Neural progenitor cell (in vitro differentiated cells): ENCODE measurements around the gene SERPINE2. TPM values are rescaled to one million over a fixed set of nuclear protein-coding genes. Genes with fewer than 3 reads are reported as not detected.

Experiments used
- DNase-seq: peaks from one replicate; pipeline ENCODE4 v3.0.0-alpha.2; 2016; ENCODE audit warnings: low spot score
- H2AFZ ChIP-seq: fragments of 200-600 bp; sonication (generic); replicated peaks from 2 replicates; pipeline ENCODE4 v1.6.1; 2016; ENCODE audit warnings: antibody characterized with exemption
- H3F3A ChIP-seq: fragments of 200-600 bp; sonication (generic); 2 replicates; pipeline ENCODE4 v1.6.1; 2016; ENCODE audit warnings: antibody characterized with exemption, low read depth
- H3K27ac ChIP-seq: fragments of 200-600 bp; sonication (generic); 2 replicates; pipeline ENCODE4 v1.5.1; 2016; ENCODE audit warnings: mild to moderate bottlenecking
- H3K27me3 ChIP-seq: fragments of 200-600 bp; sonication (generic); 2 replicates; pipeline ENCODE4 v1.6.1; 2016; ENCODE audit warnings: mild to moderate bottlenecking, moderate library complexity
- H3K36me3 ChIP-seq: fragments of 200-600 bp; sonication (generic); 2 replicates; pipeline ENCODE4 v1.5.1; 2016
- H3K4me1 ChIP-seq: fragments of 200-600 bp; sonication (generic); 2 replicates; pipeline ENCODE4 v1.6.1; 2016; ENCODE audit warnings: mixed run types
- H3K4me2 ChIP-seq: fragments of 200-600 bp; sonication (generic); 2 replicates; pipeline ENCODE4 v1.6.1; 2016
- H3K4me3 ChIP-seq: fragments of 200-600 bp; sonication (generic); 2 replicates; pipeline ENCODE4 v1.5.1; 2016
- H3K79me2 ChIP-seq: fragments of 200-600 bp; sonication (generic); 2 replicates; pipeline ENCODE4 v1.6.1; 2016; ENCODE audit warnings: low read depth
- H3K9ac ChIP-seq: fragments of 200-600 bp; sonication (generic); 2 replicates; pipeline ENCODE4 v1.6.1; 2016
- H3K9me3 ChIP-seq: fragments of 200-600 bp; sonication (generic); 2 replicates; pipeline ENCODE4 v1.5.1; 2016; ENCODE audit warnings: low read depth
- H4K20me1 ChIP-seq: fragments of 200-600 bp; sonication (generic); 2 replicates; pipeline ENCODE4 v1.6.1; 2016; ENCODE audit warnings: low read depth
- H3K27ac Mint-ChIP-seq: 3 replicates; pipeline ENCODE4 v1.8.0; 2021; ENCODE audit warnings: mixed read lengths
- H3K27me3 Mint-ChIP-seq: 2 replicates; pipeline ENCODE4 v1.8.0; 2022; ENCODE audit warnings: low read depth, mild to moderate bottlenecking, inconsistent platforms, moderate library complexity, mixed read lengths; ENCODE audit not compliant: insufficient read depth
- H3K36me3 Mint-ChIP-seq: 3 replicates; pipeline ENCODE4 v1.8.0; 2021; ENCODE audit warnings: mixed read lengths
- H3K4me1 Mint-ChIP-seq: 3 replicates; pipeline ENCODE4 v1.8.0; 2021; ENCODE audit warnings: mixed read lengths
- H3K4me3 Mint-ChIP-seq: 3 replicates; pipeline ENCODE4 v1.8.0; 2021; ENCODE audit warnings: mild to moderate bottlenecking, moderate library complexity, mixed read lengths
- H3K9me3 Mint-ChIP-seq: 3 replicates; pipeline ENCODE4 v1.8.0; 2020; ENCODE audit warnings: mixed read lengths
- CTCF ChIP-seq: fragments of 200-600 bp; sonication (generic); IDR thresholded peaks from 2 replicates; pipeline ENCODE4 v1.5.1; 2017; ENCODE audit warnings: antibody characterized with exemption, mild to moderate bottlenecking
- EZH2 ChIP-seq: fragments of 200-600 bp; sonication (generic); IDR thresholded peaks from 2 replicates; pipeline ENCODE4 v1.6.1; 2017; ENCODE audit warnings: antibody characterized with exemption, mild to moderate bottlenecking, moderate library complexity
- EZH2phosphoT487 ChIP-seq: fragments of 200-600 bp; sonication (generic); IDR thresholded peaks from 2 replicates; pipeline ENCODE4 v1.6.1; 2017; ENCODE audit warnings: antibody characterized with exemption
- total RNA-seq: library from RNA; depleted of rRNA; stranded (reverse); fragments of >200 nt; gene quantifications from 2 replicates; pipeline ENCODE4 v1.2.3, GENCODE V29; 2015; ENCODE audit warnings: low replicate concordance

Gene SERPINE2
- total RNA-seq, 1 donor from 2014 or later = 28.8 TPM

GRCh38 chr2:224027931-224028330 lies 11.2 kb downstream of the SERPINE2 start:
- H3K4me3 ChIP-seq = no peak overlapping the region
- no peaks in the 10 kb centered on the region for H4K20me1 ChIP-seq
- Mint-ChIP-seq H3K36me3 (no peaks in the 10 kb centered on the region), H3K27ac (no peak overlapping the region), H3K4me3 (no peak overlapping the region), H3K4me1 (peaks cover 11% of the 10 kb centered on the region), H3K9me3 (no peaks in the 10 kb centered on the region), H3K27me3 (no peaks in the 10 kb centered on the region)
- no peaks in the 10 kb centered on the region for H3F3A ChIP-seq
- TF ChIP-seq CTCF = no peak
- TF ChIP-seq EZH2phosphoT487 = no peak
- no peak for TF ChIP-seq EZH2
- peaks cover 38% of the 10 kb centered on the region for H3K4me1 ChIP-seq
- no peaks in the 10 kb centered on the region for H3K27me3 ChIP-seq
- H3K4me2 ChIP-seq = peak overlapping the region; percentile 59
- no peak overlapping the region for H2AFZ ChIP-seq
- no peak for DNase-seq
- no peaks in the 10 kb centered on the region for H3K36me3 ChIP-seq
- peaks cover 6% of the 10 kb centered on the region for H3K79me2 ChIP-seq
- no peak overlapping the region for H3K9ac ChIP-seq
- no peak overlapping the region for H3K27ac ChIP-seq
- H3K9me3 ChIP-seq = no peaks in the 10 kb centered on the region

GRCh38 chr2:224027070-224027469 lies 12.0 kb downstream of the SERPINE2 start:
- Mint-ChIP-seq H3K9me3 (no peaks in the 10 kb centered on the region), H3K36me3 (no peaks in the 10 kb centered on the region), H3K27ac (no peak overlapping the region), H3K27me3 (no peaks in the 10 kb centered on the region), H3K4me1 (peaks cover 11% of the 10 kb centered on the region), H3K4me3 (no peak overlapping the region)
- no peaks in the 10 kb centered on the region for H3K27me3 ChIP-seq
- H3K4me3 ChIP-seq = no peak overlapping the region
- no peak overlapping the region for H2AFZ ChIP-seq
- peaks cover 6% of the 10 kb centered on the region for H3K79me2 ChIP-seq
- no peaks in the 10 kb centered on the region for H3K9me3 ChIP-seq
- H3K27ac ChIP-seq = no peak overlapping the region
- no peak overlapping the region for H3K9ac ChIP-seq
- TF ChIP-seq EZH2 = no peak
- peaks cover 32% of the 10 kb centered on the region for H3K4me1 ChIP-seq
- H4K20me1 ChIP-seq = no peaks in the 10 kb centered on the region
- peak overlapping the region; percentile 59 for H3K4me2 ChIP-seq
- H3K36me3 ChIP-seq = no peaks in the 10 kb centered on the region
- DNase-seq = peak; percentile 87
- H3F3A ChIP-seq = no peaks in the 10 kb centered on the region

GRCh38 chr2:224025874-224026273 lies 13.2 kb downstream of the SERPINE2 start:
- Mint-ChIP-seq H3K36me3 (no peaks in the 10 kb centered on the region), H3K27ac (no peak overlapping the region), H3K9me3 (no peaks in the 10 kb centered on the region), H3K27me3 (no peaks in the 10 kb centered on the region), H3K4me3 (no peak overlapping the region), H3K4me1 (peaks cover 11% of the 10 kb centered on the region)
- peaks cover 6% of the 10 kb centered on the region for H3K79me2 ChIP-seq
- TF ChIP-seq CTCF = no peak
- no peak for TF ChIP-seq EZH2phosphoT487
- no peak for TF ChIP-seq EZH2
- H3K9ac ChIP-seq = no peak overlapping the region
- no peaks in the 10 kb centered on the region for H3F3A ChIP-seq
- no peak overlapping the region for H2AFZ ChIP-seq
- H4K20me1 ChIP-seq = no peaks in the 10 kb centered on the region
- no peak overlapping the region for H3K4me2 ChIP-seq
- DNase-seq = no peak
- no peak overlapping the region for H3K27ac ChIP-seq
- no peak overlapping the region for H3K4me3 ChIP-seq
- no peaks in the 10 kb centered on the region for H3K36me3 ChIP-seq
- H3K4me1 ChIP-seq = peaks cover 29% of the 10 kb centered on the region
- no peaks in the 10 kb centered on the region for H3K9me3 ChIP-seq
- no peaks in the 10 kb centered on the region for H3K27me3 ChIP-seq

- TF ChIP-seq EZH2phosphoT487 (no peak), CTCF (no peak), EZH2 (no peak)
- H3K36me3 ChIP-seq = no peaks in the 10 kb centered on the region
- H3K4me2 ChIP-seq = no peak overlapping the region
- peaks cover 11% of the 10 kb centered on the region for H3K4me1 Mint-ChIP-seq
- no peak overlapping the region for H3K4me3 Mint-ChIP-seq
- H3K27me3 Mint-ChIP-seq = no peaks in the 10 kb centered on the region
- H3K36me3 Mint-ChIP-seq = no peaks in the 10 kb centered on the region
- no peaks in the 10 kb centered on the region for H4K20me1 ChIP-seq
- peak; percentile 25 for DNase-seq
- no peaks in the 10 kb centered on the region for H3K27me3 ChIP-seq
- no peak overlapping the region for H3K27ac ChIP-seq
- H3F3A ChIP-seq = no peaks in the 10 kb centered on the region
- no peak overlapping the region for H3K9ac ChIP-seq
- H2AFZ ChIP-seq = no peak overlapping the region
- H3K4me1 ChIP-seq = peaks cover 29% of the 10 kb centered on the region
- H3K9me3 Mint-ChIP-seq = no peaks in the 10 kb centered on the region
- H3K9me3 ChIP-seq = no peaks in the 10 kb centered on the region
- H3K27ac Mint-ChIP-seq = no peak overlapping the region
- no peak overlapping the region for H3K4me3 ChIP-seq
- H3K79me2 ChIP-seq = peaks cover 6% of the 10 kb centered on the region
Measured at GRCh38 chr2:224024270-224024669, 14.8 kb downstream of the SERPINE2 start.
